RWPE2 (cell line): Measurements from ENCODE around the gene GNG12.

Experiments
- ATAC-seq: fragments of 200-7000 bp; cut with Tn5 transposase; 3 replicates; pipeline ENCODE4 v1.9.1; 2021; ENCODE audit warnings: low read depth
- DNase-seq: peaks from one replicate; pipeline ENCODE4 v3.0.0-alpha.2; 2020; ENCODE audit warnings: low spot score
- H3K27ac ChIP-seq: fragments of 450-650 bp; 2 replicates; pipeline ENCODE4 v1.5.1; 2017; ENCODE audit warnings: mild to moderate bottlenecking; ENCODE audit not compliant: poor library complexity, severe bottlenecking
- H3K27me3 ChIP-seq: fragments of 250-450 bp; sonication (Bioruptor Pico); 2 replicates; pipeline ENCODE4 v1.5.1; 2021; ENCODE audit warnings: mild to moderate bottlenecking, moderate library complexity; ENCODE audit not compliant: insufficient read depth, poor library complexity, severe bottlenecking
- H3K36me3 ChIP-seq: fragments of 250-450 bp; sonication (Bioruptor Pico); 2 replicates; pipeline ENCODE4 v1.5.1; 2020; ENCODE audit warnings: low read depth, mild to moderate bottlenecking, moderate library complexity
- H3K4me1 ChIP-seq: fragments of 250-450 bp; sonication (Bioruptor Pico); 2 replicates; pipeline ENCODE4 v1.5.1; 2021; ENCODE audit warnings: mild to moderate bottlenecking, moderate library complexity; ENCODE audit not compliant: insufficient read depth, poor library complexity, severe bottlenecking
- H3K4me3 ChIP-seq: fragments of 250-450 bp; sonication (Bioruptor Pico); 2 replicates; pipeline ENCODE4 v1.5.1; 2021; ENCODE audit warnings: mild to moderate bottlenecking, moderate library complexity; ENCODE audit not compliant: severe bottlenecking
- H3K9me3 ChIP-seq: fragments of 250-450 bp; sonication (Bioruptor Pico); 2 replicates; pipeline ENCODE4 v1.5.1; 2021; ENCODE audit warnings: mild to moderate bottlenecking, moderate library complexity; ENCODE audit not compliant: severe bottlenecking
- CTCF ChIP-seq: fragments of 450-650 bp; IDR thresholded peaks from one replicate; pipeline ENCODE4 v1.5.1; 2017; ENCODE audit warnings: mild to moderate bottlenecking, moderate library complexity; ENCODE audit not compliant: poor library complexity, severe bottlenecking

GNG12 gene

GRCh38 chr1:67818162-67818561 is 15.1 kb downstream of the GNG12 start:
- no peaks in the 10 kb centered on the region for H3K9me3 ChIP-seq
- H3K36me3 ChIP-seq, result 0 out of 2 replicates have a peak, but pooled peaks cover 4% of the 10 kb centered on the region
- H3K4me3 ChIP-seq, result no peak overlapping the region
- H3K27ac ChIP-seq, result no peak overlapping the region
- no peaks in the 10 kb centered on the region for H3K27me3 ChIP-seq
- peaks cover 31% of the 10 kb centered on the region for H3K4me1 ChIP-seq
- TF ChIP-seq CTCF, result no peak
- no peak for DNase-seq
- no peak for ATAC-seq

- ATAC-seq (no peak; the same call in 2 of the 3 replicates), DNase-seq (no peak)
- peaks cover 31% of the 10 kb centered on the region for H3K4me1 ChIP-seq
- no peaks in the 10 kb centered on the region for H3K9me3 ChIP-seq
- H3K36me3 ChIP-seq, result 0 out of 2 replicates have a peak, but pooled peaks cover 4% of the 10 kb centered on the region
- H3K27ac ChIP-seq, result no peak overlapping the region
- no peak overlapping the region for H3K4me3 ChIP-seq
- H3K27me3 ChIP-seq, result no peaks in the 10 kb centered on the region
- no peak for TF ChIP-seq CTCF
Observed at GRCh38 chr1:67817319-67817718, 15.9 kb downstream of the GNG12 start.

- no peaks in the 10 kb centered on the region for H3K27me3 ChIP-seq
- TF ChIP-seq CTCF, result no peak
- no peak for DNase-seq
- H3K4me1 ChIP-seq, result peaks cover 31% of the 10 kb centered on the region
- ATAC-seq, result no peak
- H3K36me3 ChIP-seq, result 0 out of 2 replicates have a peak, but pooled peaks cover 4% of the 10 kb centered on the region
- H3K4me3 ChIP-seq, result no peak overlapping the region
- peak overlapping the region; percentile 40 for H3K27ac ChIP-seq
- no peaks in the 10 kb centered on the region for H3K9me3 ChIP-seq
Observed at GRCh38 chr1:67816506-67816905, 16.8 kb downstream of the GNG12 start.

- H3K4me1 ChIP-seq, result peaks cover 31% of the 10 kb centered on the region
- no peaks in the 10 kb centered on the region for H3K27me3 ChIP-seq
- ATAC-seq, result no peak
- H3K27ac ChIP-seq, result peak overlapping the region; percentile 40
- H3K36me3 ChIP-seq, result 0 out of 2 replicates have a peak, but pooled peaks cover 4% of the 10 kb centered on the region
- no peak overlapping the region for H3K4me3 ChIP-seq
- no peak for DNase-seq
- no peak for TF ChIP-seq CTCF
- no peaks in the 10 kb centered on the region for H3K9me3 ChIP-seq
Observed at GRCh38 chr1:67816095-67816475, 17.2 kb downstream of the GNG12 start.

DNA sequence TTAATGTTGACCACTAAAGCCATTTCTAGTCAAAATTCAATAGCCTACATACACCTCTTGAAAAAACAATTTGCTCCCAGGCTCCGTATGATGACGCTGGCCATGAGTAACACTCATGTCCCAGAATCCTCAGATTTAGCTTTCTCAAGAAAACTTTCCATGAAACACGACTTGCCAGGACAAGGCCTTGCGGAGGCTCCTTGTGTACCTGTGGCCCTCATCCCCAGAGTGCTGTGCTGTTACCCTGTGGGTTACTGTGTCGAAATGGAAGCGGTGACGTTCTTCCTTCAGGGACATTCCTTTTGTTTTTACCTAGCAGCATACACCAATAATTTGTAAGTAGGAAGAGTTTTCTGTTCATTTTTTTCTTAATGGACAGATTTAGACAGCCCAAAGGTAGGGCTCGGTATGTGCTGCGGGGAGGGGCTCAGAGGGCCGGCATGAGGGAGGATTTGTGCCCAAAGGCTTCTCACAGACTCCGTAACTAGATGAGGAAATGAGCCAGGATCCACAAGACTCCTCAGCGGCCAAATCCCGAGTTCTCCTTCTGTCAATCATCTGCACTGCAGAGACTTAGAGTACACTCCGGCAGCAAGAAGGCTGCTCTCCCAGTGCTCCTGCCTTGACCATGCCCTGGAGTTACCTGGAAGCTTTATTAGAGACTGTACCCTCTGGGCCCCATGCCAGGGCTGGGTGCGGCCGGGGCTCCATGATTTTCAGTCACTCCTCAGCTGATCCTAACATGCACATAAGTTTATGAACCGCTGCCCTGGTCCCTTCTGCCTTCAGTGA is 17.8 kb downstream of the GNG12 start:
- no peak for DNase-seq
- H3K9me3 ChIP-seq, result no peaks in the 10 kb centered on the region
- H3K4me3 ChIP-seq, result no peak overlapping the region
- H3K36me3 ChIP-seq, result 0 out of 2 replicates have a peak, but pooled peaks cover 4% of the 10 kb centered on the region
- no peak for ATAC-seq
- TF ChIP-seq CTCF, result no peak
- H3K4me1 ChIP-seq, result peaks cover 31% of the 10 kb centered on the region
- no peaks in the 10 kb centered on the region for H3K27me3 ChIP-seq
- H3K27ac ChIP-seq, result peak overlapping the region; percentile 40
